ENCODE data around the gene WNT11.

WNT11 gene

DNA sequence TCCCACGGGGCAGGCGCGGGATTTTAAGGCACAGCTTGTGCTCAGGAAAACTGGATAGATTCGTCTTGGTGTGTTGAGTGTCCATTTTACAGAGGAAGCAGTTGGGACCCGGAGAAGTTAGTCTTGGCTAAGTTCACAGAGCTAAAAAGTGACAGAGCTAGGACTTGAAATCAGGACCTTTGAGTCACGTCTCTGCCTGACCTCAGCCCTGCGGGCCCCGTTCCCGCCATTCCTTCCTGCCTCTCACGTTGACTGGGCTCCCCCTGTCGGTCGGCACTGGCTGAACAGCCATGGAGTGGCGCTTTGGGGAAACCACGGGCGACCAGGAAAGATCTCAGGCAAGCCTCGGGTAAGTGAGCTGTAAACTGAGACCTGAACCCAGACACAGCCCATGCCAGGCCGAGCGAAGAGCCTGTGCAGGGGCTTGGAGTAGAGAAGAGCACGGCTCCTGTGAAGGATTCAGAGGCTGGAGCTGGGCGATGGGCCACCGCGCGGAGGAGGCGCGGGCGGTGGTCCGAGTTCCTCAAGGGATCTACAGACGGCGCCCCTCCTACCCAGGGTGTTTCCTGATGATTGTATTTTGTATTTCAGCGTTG lies 54.1 kb downstream of the WNT11 start:
- TF ChIP-seq, protein P1, sequence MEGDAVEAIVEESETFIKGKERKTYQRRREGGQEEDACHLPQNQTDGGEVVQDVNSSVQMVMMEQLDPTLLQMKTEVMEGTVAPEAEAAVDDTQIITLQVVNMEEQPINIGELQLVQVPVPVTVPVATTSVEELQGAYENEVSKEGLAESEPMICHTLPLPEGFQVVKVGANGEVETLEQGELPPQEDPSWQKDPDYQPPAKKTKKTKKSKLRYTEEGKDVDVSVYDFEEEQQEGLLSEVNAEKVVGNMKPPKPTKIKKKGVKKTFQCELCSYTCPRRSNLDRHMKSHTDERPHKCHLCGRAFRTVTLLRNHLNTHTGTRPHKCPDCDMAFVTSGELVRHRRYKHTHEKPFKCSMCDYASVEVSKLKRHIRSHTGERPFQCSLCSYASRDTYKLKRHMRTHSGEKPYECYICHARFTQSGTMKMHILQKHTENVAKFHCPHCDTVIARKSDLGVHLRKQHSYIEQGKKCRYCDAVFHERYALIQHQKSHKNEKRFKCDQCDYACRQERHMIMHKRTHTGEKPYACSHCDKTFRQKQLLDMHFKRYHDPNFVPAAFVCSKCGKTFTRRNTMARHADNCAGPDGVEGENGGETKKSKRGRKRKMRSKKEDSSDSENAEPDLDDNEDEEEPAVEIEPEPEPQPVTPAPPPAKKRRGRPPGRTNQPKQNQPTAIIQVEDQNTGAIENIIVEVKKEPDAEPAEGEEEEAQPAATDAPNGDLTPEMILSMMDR (IDR thresholded peaks at IDR 0.05; ENCODE audit: low read depth, low read length), result peak; percentile 94
- in situ Hi-C loops (cut with HindIII; ENCODE audit: low sequenced_read_pairs), result no loop called here
- DNase-seq (ENCODE audit: low read depth, low spot score), result peak; percentile 75
- peak overlapping the region; percentile 35 for H3K4me3 ChIP-seq (ENCODE audit: low read depth, low read length)

DNA sequence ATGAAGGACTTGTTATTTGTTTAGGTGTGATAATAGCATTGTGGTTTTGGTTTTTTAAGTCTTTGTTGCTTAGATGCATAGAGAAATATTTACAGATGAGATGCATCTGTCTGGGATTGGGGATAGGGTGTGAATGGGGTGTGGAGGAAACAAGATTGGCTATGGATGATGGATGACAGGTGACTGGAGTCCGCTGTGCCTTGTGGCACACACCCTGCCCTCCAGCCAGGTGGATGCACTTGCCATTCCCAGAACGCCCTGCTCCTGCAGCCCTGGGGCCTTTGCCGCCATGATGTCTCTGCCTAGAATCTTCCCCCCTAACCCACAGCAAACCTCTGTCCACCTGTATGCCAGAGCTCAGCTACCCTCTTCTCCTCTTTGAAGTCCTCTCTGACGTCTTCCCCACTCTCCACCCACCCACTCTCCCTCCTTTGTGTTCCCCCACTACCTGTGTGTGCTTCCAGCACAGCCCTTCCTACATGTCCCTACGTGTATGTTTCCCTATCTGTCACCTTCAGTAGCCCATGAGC lies 54.7 kb downstream of the WNT11 start:
- no peak for DNase-seq (ENCODE audit: low read depth, low spot score)
- in situ Hi-C loops (cut with HindIII; ENCODE audit: low sequenced_read_pairs), result no loop called here

DNA sequence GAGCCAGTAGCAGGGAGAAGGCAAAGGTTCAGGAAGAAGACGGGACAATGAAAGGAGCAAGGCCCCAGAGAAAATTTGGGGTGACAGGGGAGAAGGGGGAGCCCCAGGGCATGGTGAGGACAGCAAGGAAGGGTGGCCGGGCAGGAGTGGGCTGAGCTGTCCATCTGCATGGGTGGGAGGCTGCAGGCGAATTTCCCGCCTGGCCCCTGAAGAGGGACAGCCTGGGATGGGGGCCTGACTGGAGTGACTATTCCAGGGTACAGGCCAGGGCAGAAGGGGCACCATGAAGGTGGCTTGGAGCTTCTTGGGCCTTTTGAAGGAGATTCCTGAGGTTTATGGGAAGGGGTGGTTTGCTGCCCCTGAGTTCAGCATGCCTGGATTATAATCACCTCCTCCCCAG lies 56.2 kb downstream of the WNT11 start:
- no peak for DNase-seq (ENCODE audit: low read depth, low spot score)
- in situ Hi-C loops (cut with HindIII; ENCODE audit: low sequenced_read_pairs), result no loop called here
- TF ChIP-seq, protein P1 (IDR thresholded peaks at IDR 0.05; ENCODE audit: low read depth, low read length), result no peak
- H3K4me3 ChIP-seq (ENCODE audit: low read depth, low read length), result no peak overlapping the region

More for the DNA sequence above, 54.7 kb downstream of the WNT11 start:
- H3K4me3 ChIP-seq (ENCODE audit: low read depth, low read length), result no peak overlapping the region
- TF ChIP-seq, protein P1 (IDR thresholded peaks at IDR 0.05; ENCODE audit: low read depth, low read length), result no peak

DNA sequence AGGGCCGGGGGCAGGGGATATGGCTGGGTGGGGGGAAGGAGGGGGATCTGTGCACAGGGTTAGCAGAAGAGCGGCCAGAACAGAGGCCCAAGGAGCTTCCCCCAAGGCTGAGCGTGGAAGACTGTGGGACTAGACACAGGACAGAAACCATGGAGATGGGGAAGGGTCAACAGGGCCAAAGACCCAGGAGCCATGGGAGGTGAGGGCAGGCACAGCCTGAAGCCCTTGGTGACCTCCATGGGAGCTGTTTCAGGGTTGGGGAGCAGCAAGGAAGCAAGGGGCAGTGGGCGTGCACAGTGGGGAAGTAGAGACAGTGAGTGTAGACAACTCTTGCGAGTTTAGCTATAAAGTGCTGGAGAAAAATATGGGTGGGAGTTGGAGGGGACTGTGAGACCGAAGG lies 56.6 kb downstream of the WNT11 start:
- in situ Hi-C loops (cut with HindIII; ENCODE audit: low sequenced_read_pairs), result no loop called here
- H3K4me3 ChIP-seq (ENCODE audit: low read depth, low read length), result no peak overlapping the region
- no peak for DNase-seq (ENCODE audit: low read depth, low spot score)
- TF ChIP-seq, protein P1 (IDR thresholded peaks at IDR 0.05; ENCODE audit: low read depth, low read length), result no peak

DNA sequence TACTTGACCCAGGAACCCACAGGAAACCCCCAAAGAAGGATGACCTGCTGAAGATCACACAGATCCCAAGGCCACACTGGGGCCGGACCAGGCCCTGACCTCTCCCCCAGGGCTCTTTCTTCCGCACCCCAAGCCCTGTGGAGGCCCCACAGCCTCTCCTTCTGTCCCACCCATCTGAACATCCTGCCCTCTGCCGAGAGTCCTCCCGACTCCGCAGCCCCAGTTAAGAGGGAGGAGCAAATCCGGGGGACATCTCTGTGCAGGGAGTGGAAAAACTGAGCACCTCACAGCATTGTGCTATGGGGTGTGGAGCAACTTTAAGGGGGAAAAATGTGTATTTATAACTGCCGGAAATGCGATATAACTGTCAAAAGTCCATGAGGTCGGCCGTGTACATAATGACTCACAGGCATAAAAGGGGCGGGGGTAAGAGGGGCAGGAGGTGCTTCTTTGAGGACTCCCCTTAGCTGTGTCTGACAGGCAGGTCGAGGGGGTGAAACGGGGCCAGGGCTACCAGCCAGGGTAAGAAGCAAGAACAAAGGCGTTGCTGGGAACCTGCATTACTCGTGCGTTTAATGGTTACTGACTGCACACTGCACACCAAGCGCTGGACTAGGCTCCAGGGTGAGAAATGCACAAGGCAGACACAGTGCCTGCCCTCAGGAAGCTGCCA lies 57.2 kb downstream of the WNT11 start:
- H3K4me3 ChIP-seq (ENCODE audit: low read depth, low read length), result no peak overlapping the region

DNA sequence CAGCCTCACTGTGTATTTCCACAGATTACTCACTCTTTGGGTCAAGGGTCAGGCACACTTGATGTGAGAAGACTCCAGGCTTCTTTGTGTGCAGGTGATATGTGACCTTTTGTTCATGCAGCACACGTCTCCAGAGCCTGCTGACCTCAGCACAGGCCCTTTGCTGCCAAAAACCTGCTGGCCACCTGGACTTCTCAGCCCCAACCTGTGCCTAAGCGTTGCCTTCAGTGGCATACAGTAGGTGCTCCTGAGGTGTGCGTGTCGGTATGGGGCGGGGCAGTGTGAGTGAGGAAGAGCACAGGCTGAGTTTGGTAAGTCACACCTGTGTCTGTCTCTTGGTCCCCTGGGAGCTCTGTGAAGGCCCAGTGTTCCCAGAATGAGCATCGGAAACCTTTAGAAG lies 58.1 kb downstream of the WNT11 start:
- H3K4me3 ChIP-seq (ENCODE audit: low read depth, low read length), result no peak overlapping the region
- TF ChIP-seq, protein P1 (IDR thresholded peaks at IDR 0.05; ENCODE audit: low read depth, low read length), result no peak
- in situ Hi-C loops (cut with HindIII; ENCODE audit: low sequenced_read_pairs), result no loop called here
- DNase-seq (ENCODE audit: low read depth, low spot score), result no peak

More for the DNA sequence above, 57.2 kb downstream of the WNT11 start:
- in situ Hi-C loops (cut with HindIII; ENCODE audit: low sequenced_read_pairs), result no loop called here
- TF ChIP-seq, protein P1 (IDR thresholded peaks at IDR 0.05; ENCODE audit: low read depth, low read length), result no peak
- DNase-seq (ENCODE audit: low read depth, low spot score), result no peak

All from astrocyte of the spinal cord (primary cell).